Upper lobe of right lung (tissue), 1 donor: Measurements from ENCODE around the gene ENPEP. TPM values are rescaled to one million over a fixed set of nuclear protein-coding genes. Genes with fewer than 3 reads are reported as not detected.

Source experiments
- ATAC-seq: fragments of 200-7000 bp; cut with Tn5 transposase; one replicate; pipeline ENCODE4 v1.9.1; 2020; ENCODE audit warnings: mild to moderate bottlenecking, moderate library complexity
- DNase-seq: peaks from one replicate; pipeline ENCODE4 v3.0.0-alpha.2; 2020
- H3K27ac ChIP-seq: fragments of 200-600 bp; one replicate; pipeline ENCODE4 v1.8.0; 2022
- H3K27me3 ChIP-seq: fragments of 200-600 bp; one replicate; pipeline ENCODE4 v1.8.0; 2022; ENCODE audit warnings: mild to moderate bottlenecking
- H3K36me3 ChIP-seq: fragments of 200-600 bp; one replicate; pipeline ENCODE4 v1.8.0; 2022
- H3K4me1 ChIP-seq: fragments of 200-600 bp; one replicate; pipeline ENCODE4 v1.8.0; 2022
- H3K4me3 ChIP-seq: fragments of 200-600 bp; one replicate; pipeline ENCODE4 v1.8.0; 2022; ENCODE audit warnings: mild to moderate bottlenecking
- H3K9me3 ChIP-seq: fragments of 200-600 bp; one replicate; pipeline ENCODE4 v1.8.0; 2022
- intact Hi-C: fragments of 100-400 bp; cut with DNase I; formaldehyde crosslinking; loops from one replicate; pipeline ENCODE4 v1.11.0; 2022
- total RNA-seq: library from RNA; stranded (reverse); fragmentation: NEBNext Ultra II Directional; extraction: Animal tissue kit (Norgen Biotek cat#: 25700); gene quantifications from one replicate; pipeline ENCODE4 v1.2.1, GENCODE V29; 2021
- TF ChIP-seq, protein P1 (sequence below): fragments of 200-600 bp; IDR thresholded peaks from one replicate; pipeline ENCODE4 v1.8.0; 2022; ENCODE audit warnings: antibody characterized with exemption
- donor health status: DM: no; HTN: yes; CAD: no; lungs with severe emphysema.

Gene ENPEP
- total RNA-seq, 1 donor from 2014 or later, result 7.5 TPM

- TF ChIP-seq, protein P1, sequence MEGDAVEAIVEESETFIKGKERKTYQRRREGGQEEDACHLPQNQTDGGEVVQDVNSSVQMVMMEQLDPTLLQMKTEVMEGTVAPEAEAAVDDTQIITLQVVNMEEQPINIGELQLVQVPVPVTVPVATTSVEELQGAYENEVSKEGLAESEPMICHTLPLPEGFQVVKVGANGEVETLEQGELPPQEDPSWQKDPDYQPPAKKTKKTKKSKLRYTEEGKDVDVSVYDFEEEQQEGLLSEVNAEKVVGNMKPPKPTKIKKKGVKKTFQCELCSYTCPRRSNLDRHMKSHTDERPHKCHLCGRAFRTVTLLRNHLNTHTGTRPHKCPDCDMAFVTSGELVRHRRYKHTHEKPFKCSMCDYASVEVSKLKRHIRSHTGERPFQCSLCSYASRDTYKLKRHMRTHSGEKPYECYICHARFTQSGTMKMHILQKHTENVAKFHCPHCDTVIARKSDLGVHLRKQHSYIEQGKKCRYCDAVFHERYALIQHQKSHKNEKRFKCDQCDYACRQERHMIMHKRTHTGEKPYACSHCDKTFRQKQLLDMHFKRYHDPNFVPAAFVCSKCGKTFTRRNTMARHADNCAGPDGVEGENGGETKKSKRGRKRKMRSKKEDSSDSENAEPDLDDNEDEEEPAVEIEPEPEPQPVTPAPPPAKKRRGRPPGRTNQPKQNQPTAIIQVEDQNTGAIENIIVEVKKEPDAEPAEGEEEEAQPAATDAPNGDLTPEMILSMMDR, result no peak
- no peak overlapping the region for H3K4me3 ChIP-seq
- DNase-seq, result no peak
- no peak overlapping the region for H3K27ac ChIP-seq
- H3K36me3 ChIP-seq, result no peaks in the 10 kb centered on the region
- H3K9me3 ChIP-seq, result peaks cover 7% of the 10 kb centered on the region
- peaks cover 8% of the 10 kb centered on the region for H3K27me3 ChIP-seq
- no peak for ATAC-seq
- intact Hi-C loops, result no loop called here
- no peaks in the 10 kb centered on the region for H3K4me1 ChIP-seq
Measured at GRCh38 chr4:110597582-110597981, 121.6 kb downstream of the ENPEP start.

- no peak overlapping the region for H3K27ac ChIP-seq
- H3K36me3 ChIP-seq, result no peaks in the 10 kb centered on the region
- peaks cover 9% of the 10 kb centered on the region for H3K27me3 ChIP-seq
- no peaks in the 10 kb centered on the region for H3K4me1 ChIP-seq
- H3K9me3 ChIP-seq, result no peaks in the 10 kb centered on the region
- intact Hi-C loops, result no loop called here
- DNase-seq (no peak), ATAC-seq (no peak)
- TF ChIP-seq, protein P1, result no peak
- H3K4me3 ChIP-seq, result no peak overlapping the region
Measured at GRCh38 chr4:110602061-110602460, 126.1 kb downstream of the ENPEP start.

- intact Hi-C loops, result no loop called here
- no peaks in the 10 kb centered on the region for H3K9me3 ChIP-seq
- H3K4me3 ChIP-seq, result no peak overlapping the region
- H3K27ac ChIP-seq, result no peak overlapping the region
- H3K36me3 ChIP-seq, result no peaks in the 10 kb centered on the region
- no peaks in the 10 kb centered on the region for H3K4me1 ChIP-seq
- TF ChIP-seq, protein P1, result no peak
- DNase-seq (no peak), ATAC-seq (no peak)
- peaks cover 35% of the 10 kb centered on the region for H3K27me3 ChIP-seq
Measured at GRCh38 chr4:110605077-110605476, 129.1 kb downstream of the ENPEP start.

DNA sequence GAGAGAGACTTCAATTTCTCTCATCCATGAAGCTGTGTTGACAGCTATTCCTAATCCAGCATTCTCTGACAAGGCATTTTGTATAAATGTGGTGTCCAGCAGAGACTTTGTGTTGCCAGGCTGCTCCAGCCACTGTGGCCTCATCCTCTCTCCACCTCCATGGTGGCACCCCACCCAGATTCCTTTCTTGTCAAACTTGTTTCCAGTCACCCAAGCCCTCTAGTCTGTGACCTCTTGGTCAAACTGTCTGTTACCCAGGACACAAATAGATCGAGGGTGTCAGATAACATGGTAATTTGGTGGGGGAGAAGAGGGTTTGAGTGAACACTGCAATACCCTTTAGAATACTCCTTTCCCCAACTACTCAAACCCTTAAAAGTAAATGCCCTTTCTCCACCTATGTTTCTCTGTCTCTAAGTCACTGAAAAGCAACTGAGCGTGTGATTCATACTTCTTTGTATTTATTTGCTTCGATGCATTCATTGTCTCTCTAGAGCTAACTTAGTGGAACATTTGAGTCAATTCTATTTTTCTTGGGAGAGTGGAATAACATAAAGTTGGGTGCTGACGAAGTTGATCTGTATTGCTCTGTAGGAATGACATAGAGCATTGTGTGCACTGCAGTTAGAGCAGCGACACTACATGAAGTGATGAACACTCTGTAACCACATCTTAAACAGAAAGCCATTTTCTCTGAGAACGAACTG lies 133.2 kb downstream of the ENPEP start:
- H3K4me3 ChIP-seq, result no peak overlapping the region
- H3K27me3 ChIP-seq, result peaks cover 65% of the 10 kb centered on the region
- no peaks in the 10 kb centered on the region for H3K9me3 ChIP-seq
- intact Hi-C loops, result no loop called here
- ATAC-seq (no peak), DNase-seq (no peak)
- H3K27ac ChIP-seq, result no peak overlapping the region
- H3K4me1 ChIP-seq, result peaks cover 6% of the 10 kb centered on the region
- TF ChIP-seq, protein P1, result no peak
- H3K36me3 ChIP-seq, result no peaks in the 10 kb centered on the region

GRCh38 chr4:110610620-110610939 lies 134.6 kb downstream of the ENPEP start:
- DNase-seq, result no peak
- ATAC-seq, result no peak
- H3K27ac ChIP-seq, result no peak overlapping the region
- TF ChIP-seq, protein P1, result no peak
- H3K9me3 ChIP-seq, result no peaks in the 10 kb centered on the region
- intact Hi-C loops, result no loop called here
- H3K4me1 ChIP-seq, result peaks cover 6% of the 10 kb centered on the region
- H3K27me3 ChIP-seq, result peaks cover 79% of the 10 kb centered on the region
- no peaks in the 10 kb centered on the region for H3K36me3 ChIP-seq
- H3K4me3 ChIP-seq, result no peak overlapping the region
